ENCODE measurements around the gene TAS1R2.

DNA sequence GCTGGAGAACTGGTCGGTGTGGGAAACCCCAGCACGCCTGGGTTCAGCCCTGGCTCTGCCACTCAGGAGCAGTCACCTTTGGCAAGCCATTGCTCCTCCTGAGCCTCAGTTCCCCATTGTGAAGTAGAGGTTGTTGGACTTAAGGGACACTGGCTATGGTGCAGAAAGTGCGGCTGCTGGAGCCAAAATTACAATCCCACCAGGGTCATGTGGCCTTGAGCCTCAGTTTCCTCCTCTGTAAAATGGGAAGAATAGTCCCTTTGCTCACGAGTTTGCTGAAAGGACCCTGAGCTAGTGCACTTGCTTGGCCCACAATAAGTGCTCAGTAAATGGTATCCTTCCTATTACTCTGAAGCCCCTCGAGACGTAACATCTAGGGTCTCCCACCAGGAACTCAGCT, 14.6 kb upstream of the TAS1R2 start:
- no peak for TF ChIP-seq POLR2A (IDR thresholded peaks at IDR 0.05)
- TF ChIP-seq, protein P1, sequence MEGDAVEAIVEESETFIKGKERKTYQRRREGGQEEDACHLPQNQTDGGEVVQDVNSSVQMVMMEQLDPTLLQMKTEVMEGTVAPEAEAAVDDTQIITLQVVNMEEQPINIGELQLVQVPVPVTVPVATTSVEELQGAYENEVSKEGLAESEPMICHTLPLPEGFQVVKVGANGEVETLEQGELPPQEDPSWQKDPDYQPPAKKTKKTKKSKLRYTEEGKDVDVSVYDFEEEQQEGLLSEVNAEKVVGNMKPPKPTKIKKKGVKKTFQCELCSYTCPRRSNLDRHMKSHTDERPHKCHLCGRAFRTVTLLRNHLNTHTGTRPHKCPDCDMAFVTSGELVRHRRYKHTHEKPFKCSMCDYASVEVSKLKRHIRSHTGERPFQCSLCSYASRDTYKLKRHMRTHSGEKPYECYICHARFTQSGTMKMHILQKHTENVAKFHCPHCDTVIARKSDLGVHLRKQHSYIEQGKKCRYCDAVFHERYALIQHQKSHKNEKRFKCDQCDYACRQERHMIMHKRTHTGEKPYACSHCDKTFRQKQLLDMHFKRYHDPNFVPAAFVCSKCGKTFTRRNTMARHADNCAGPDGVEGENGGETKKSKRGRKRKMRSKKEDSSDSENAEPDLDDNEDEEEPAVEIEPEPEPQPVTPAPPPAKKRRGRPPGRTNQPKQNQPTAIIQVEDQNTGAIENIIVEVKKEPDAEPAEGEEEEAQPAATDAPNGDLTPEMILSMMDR (IDR thresholded peaks at IDR 0.05) = no peak

All from adrenal gland (tissue), 5 donors.